DMS79 (cell line): ENCODE results near the gene SLC27A4.

Experiments
- DNase-seq: peaks from one replicate; lab custom pipeline; 2025; lab: John Stamatoyannopoulos, UW

SLC27A4 gene

GRCh38 chr9:128391956-128392301 lies 51.6 kb downstream of the SLC27A4 start:
- DNase-seq, result no peak

- DNase-seq, result no peak
These were observed 52.2 kb downstream of the SLC27A4 start for GRCh38 chr9:128392302-128393144.

GRCh38 chr9:128393145-128393775 lies 52.9 kb downstream of the SLC27A4 start:
- DNase-seq, result no peak

DNA sequence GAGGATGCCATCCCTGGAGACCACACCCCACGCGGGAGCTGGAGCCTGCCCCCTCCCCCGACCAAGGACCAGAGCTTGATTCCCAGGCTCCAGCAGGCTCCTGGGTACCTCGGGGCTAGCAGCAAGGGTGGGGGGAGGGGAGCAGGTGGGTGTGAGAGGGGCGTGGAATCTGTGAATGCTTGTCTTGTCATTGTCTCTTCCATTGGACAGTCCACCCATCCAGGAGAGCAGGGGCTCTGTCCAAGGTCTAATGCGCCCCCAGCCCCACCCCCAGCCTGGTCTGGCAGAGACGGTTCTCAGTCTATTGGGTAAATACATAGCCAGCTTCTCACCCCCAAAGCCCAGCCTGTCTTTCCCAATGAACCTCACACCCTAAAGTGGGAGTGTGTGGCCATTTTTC lies 53.6 kb downstream of the SLC27A4 start:
- DNase-seq, result no peak

- DNase-seq, result no peak
These were observed 54.2 kb downstream of the SLC27A4 start for GRCh38 chr9:128394379-128395168.

GRCh38 chr9:128396970-128397613 lies 56.8 kb downstream of the SLC27A4 start:
- DNase-seq, result no peak

- DNase-seq, result no peak
These were observed 57.5 kb downstream of the SLC27A4 start for GRCh38 chr9:128397831-128398230.

DNA sequence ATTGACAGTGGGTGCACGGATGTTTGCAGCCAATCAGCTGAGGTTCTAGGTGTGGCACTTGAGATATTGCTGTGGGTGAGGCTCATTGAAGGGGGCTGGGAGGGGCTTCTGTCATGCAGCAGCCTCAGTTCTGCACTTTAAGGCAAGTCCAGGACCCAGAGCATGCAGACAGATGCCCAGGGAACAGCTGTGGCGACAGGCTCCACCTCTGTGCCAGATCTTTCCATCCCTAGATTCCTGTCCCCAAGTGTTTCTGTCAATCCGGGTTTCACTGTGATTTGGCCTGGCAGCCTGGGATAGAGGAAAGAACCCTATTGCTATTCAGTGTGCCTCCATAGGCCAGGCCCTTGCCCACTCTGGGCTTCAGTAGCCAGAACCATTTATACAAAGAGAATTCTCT lies 59.5 kb downstream of the SLC27A4 start:
- DNase-seq, result no peak

- DNase-seq, result no peak
These were observed 64.2 kb downstream of the SLC27A4 start for GRCh38 chr9:128404560-128404959.

- no peak for DNase-seq
These were observed 64.9 kb downstream of the SLC27A4 start for GRCh38 chr9:128405077-128405779.

- DNase-seq, result no peak
These were observed 65.4 kb downstream of the SLC27A4 start for GRCh38 chr9:128405780-128406171.

GRCh38 chr9:128406848-128407391 lies 66.6 kb downstream of the SLC27A4 start:
- DNase-seq, result no peak

- DNase-seq, result no peak
These were observed 68.7 kb downstream of the SLC27A4 start for GRCh38 chr9:128408963-128409431.

DNA sequence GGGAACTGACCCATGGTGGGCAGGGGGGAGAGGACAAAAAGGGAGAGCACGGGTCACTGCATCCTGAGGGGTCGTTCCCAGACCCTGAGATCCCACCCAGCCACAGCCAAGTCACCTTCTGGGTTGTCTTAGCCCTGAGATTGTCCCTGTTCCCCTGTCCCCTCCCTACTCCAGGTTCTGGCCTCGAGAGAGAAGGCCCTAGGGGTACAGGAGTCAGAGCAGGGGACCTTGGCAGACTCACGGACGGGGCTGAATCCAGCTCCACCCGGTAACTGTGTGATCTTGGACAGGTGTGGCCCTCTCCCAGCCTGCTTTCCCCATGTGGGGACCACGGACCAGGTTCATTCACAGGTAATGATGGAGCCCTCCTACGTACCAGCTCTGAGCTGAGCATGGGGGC lies 69.1 kb downstream of the SLC27A4 start:
- DNase-seq, result no peak

DNA sequence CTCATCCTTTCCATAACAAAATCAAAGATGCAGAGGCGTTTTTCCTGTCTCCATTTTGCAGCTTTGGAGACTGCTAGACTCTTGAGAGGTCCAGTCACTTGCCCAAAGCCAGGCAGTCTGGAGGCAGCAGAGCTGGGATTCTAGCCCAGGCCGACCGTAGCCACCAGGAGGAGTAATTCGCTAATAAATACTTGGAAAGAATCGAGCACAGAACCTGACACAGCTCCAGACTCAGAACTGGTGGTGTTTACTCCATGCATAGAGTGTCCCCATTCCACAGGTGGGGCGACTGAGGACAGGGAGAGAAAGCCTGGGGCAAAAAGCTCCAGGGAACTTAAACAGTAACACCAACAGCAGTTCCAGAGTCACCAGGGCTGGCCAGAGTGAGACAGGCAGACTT lies 69.7 kb downstream of the SLC27A4 start:
- DNase-seq, result no peak
